Measurements from ENCODE around the gene POLK.

DNA sequence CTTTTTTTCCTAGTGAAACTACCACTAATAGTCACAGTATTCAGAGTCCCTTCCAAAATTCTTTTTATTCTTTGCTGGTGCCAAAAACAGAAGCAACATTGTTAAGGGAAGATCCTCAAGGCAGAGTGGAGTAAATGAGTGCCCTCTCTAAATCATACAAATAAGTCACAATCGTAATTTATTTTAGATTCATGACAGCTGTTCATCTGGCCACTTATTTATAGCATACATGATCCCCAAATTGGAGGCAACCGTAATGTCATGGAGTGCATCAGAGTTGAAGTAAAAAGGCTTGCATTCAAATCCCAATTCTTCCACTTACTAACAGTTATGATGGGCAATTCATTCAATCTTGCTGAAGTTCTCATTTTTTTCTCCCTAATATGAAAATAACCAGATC is 33.4 kb downstream of the POLK start:
- TF ChIP-seq, protein P1, sequence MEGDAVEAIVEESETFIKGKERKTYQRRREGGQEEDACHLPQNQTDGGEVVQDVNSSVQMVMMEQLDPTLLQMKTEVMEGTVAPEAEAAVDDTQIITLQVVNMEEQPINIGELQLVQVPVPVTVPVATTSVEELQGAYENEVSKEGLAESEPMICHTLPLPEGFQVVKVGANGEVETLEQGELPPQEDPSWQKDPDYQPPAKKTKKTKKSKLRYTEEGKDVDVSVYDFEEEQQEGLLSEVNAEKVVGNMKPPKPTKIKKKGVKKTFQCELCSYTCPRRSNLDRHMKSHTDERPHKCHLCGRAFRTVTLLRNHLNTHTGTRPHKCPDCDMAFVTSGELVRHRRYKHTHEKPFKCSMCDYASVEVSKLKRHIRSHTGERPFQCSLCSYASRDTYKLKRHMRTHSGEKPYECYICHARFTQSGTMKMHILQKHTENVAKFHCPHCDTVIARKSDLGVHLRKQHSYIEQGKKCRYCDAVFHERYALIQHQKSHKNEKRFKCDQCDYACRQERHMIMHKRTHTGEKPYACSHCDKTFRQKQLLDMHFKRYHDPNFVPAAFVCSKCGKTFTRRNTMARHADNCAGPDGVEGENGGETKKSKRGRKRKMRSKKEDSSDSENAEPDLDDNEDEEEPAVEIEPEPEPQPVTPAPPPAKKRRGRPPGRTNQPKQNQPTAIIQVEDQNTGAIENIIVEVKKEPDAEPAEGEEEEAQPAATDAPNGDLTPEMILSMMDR (IDR thresholded peaks at IDR 0.05 in 4 of 5, conservative IDR thresholded peaks at IDR 0.05 in 1 of 5) = no peak
- no peak for TF ChIP-seq POLR2A (IDR thresholded peaks at IDR 0.05)

Data from gastrocnemius medialis (tissue), 4 donors.